HEK293 (cell line): ENCODE data around the gene FHDC1.
A peak's percentile ranks its signal among the peaks of the same experiment; 100 is the strongest.

Experiments used
- AEBP2 ChIP-seq: fragments of 450-650 bp; formaldehyde crosslinking; IDR thresholded peaks from 2 replicates; pipeline ENCODE4 v1.5.1; 2016; ENCODE audit warnings: missing biosample characterization, missing genetic modification characterization, borderline replicate concordance
- IKZF3 ChIP-seq: fragments of 450-650 bp; IDR thresholded peaks from 2 replicates; pipeline ENCODE4 v1.5.0; 2018; ENCODE audit warnings: missing biosample characterization, mild to moderate bottlenecking, missing genetic modification characterization, moderate library complexity
- KLF1 ChIP-seq: fragments of 450-650 bp; formaldehyde crosslinking; IDR thresholded peaks from 2 replicates; pipeline ENCODE4 v1.5.1; 2016; ENCODE audit warnings: missing biosample characterization, missing genetic modification characterization
- MEIS1 ChIP-seq: sonication (generic); formaldehyde crosslinking; IDR thresholded peaks from 2 replicates; pipeline ENCODE4 v1.8.1; 2022; ENCODE audit warnings: missing genetic modification reagents, mild to moderate bottlenecking, borderline replicate concordance
- SP2 ChIP-seq: fragments of 450-650 bp; formaldehyde crosslinking; IDR thresholded peaks from 2 replicates; pipeline ENCODE4 v1.5.1; 2016; ENCODE audit warnings: missing biosample characterization, missing genetic modification characterization
- SP3 ChIP-seq: fragments of 450-650 bp; formaldehyde crosslinking; IDR thresholded peaks from 2 replicates; pipeline ENCODE4 v1.5.1; 2016; ENCODE audit warnings: missing biosample characterization, missing genetic modification characterization
- YY2 ChIP-seq: fragments of 450-650 bp; formaldehyde crosslinking; IDR thresholded peaks from 2 replicates; pipeline ENCODE4 v1.5.1; 2016; ENCODE audit warnings: missing biosample characterization, missing genetic modification characterization
- ZNF10 ChIP-seq: fragments of 450-650 bp; formaldehyde crosslinking; IDR thresholded peaks from 2 replicates; pipeline ENCODE4 v1.5.1; 2017; ENCODE audit warnings: missing biosample characterization, missing genetic modification characterization
- ZNF114 ChIP-seq: fragments of 450-650 bp; formaldehyde crosslinking; IDR thresholded peaks from 2 replicates; pipeline ENCODE4 v1.5.0; 2017; ENCODE audit warnings: missing biosample characterization, missing genetic modification characterization
- ZNF138 ChIP-seq: fragments of 450-650 bp; formaldehyde crosslinking; IDR thresholded peaks from 2 replicates; pipeline ENCODE4 v1.5.1; 2016; ENCODE audit warnings: missing biosample characterization, missing genetic modification characterization, borderline replicate concordance
- ZNF140 ChIP-seq: fragments of 450-650 bp; formaldehyde crosslinking; IDR thresholded peaks from 2 replicates; pipeline ENCODE4 v1.5.1; 2016; ENCODE audit warnings: missing biosample characterization, missing genetic modification characterization
- ZNF202 ChIP-seq: fragments of 450-650 bp; formaldehyde crosslinking; IDR thresholded peaks from 2 replicates; pipeline ENCODE4 v1.5.1; 2016; ENCODE audit warnings: missing biosample characterization, missing genetic modification characterization, borderline replicate concordance
- ZNF302 ChIP-seq: fragments of 450-650 bp; formaldehyde crosslinking; IDR thresholded peaks from 2 replicates; pipeline ENCODE4 v1.5.1; 2016; ENCODE audit warnings: missing biosample characterization, missing genetic modification characterization, low read depth
- ZNF324 ChIP-seq: fragments of 450-650 bp; formaldehyde crosslinking; IDR thresholded peaks from 2 replicates; pipeline ENCODE4 v1.5.1; 2016; ENCODE audit warnings: missing biosample characterization, missing genetic modification characterization
- ZNF530 ChIP-seq: fragments of 450-650 bp; formaldehyde crosslinking; IDR thresholded peaks from 2 replicates; pipeline ENCODE4 v1.5.1; 2016; ENCODE audit warnings: low read depth, missing biosample characterization, missing genetic modification characterization
- ZNF585B ChIP-seq: fragments of 450-650 bp; formaldehyde crosslinking; IDR thresholded peaks from 2 replicates; pipeline ENCODE4 v1.5.1; 2016; ENCODE audit warnings: missing biosample characterization, missing genetic modification characterization
- ZNF677 ChIP-seq: fragments of 450-650 bp; IDR thresholded peaks from 2 replicates; pipeline ENCODE4 v1.5.0; 2018; ENCODE audit warnings: missing biosample characterization, mild to moderate bottlenecking, missing genetic modification characterization, moderate library complexity
- ZNF843 ChIP-seq: fragments of 450-650 bp; formaldehyde crosslinking; IDR thresholded peaks from 2 replicates; pipeline ENCODE4 v1.5.1; 2016; ENCODE audit warnings: missing biosample characterization, missing genetic modification characterization
- ZSCAN16 ChIP-seq: fragments of 450-650 bp; formaldehyde crosslinking; IDR thresholded peaks from 2 replicates; pipeline ENCODE4 v1.5.1; 2016; ENCODE audit warnings: missing biosample characterization, missing genetic modification characterization
- ZSCAN4 ChIP-seq: fragments of 450-650 bp; formaldehyde crosslinking; IDR thresholded peaks from 2 replicates; pipeline ENCODE4 v1.5.1; 2017; ENCODE audit warnings: missing biosample characterization, missing genetic modification characterization
- TF ChIP-seq, protein P1 (sequence below): fragments of 450-650 bp; formaldehyde crosslinking; IDR thresholded peaks from 2 replicates; pipeline ENCODE4 v1.5.1; 2016; ENCODE audit warnings: missing biosample characterization, missing genetic modification characterization, borderline replicate concordance
- TF ChIP-seq, protein P2 (sequence below): fragments of 450-650 bp; formaldehyde crosslinking; IDR thresholded peaks from 2 replicates; pipeline ENCODE4 v1.5.1; 2016; ENCODE audit warnings: missing biosample characterization, missing genetic modification characterization
- TF ChIP-seq, protein P3 (sequence below): fragments of 450-650 bp; formaldehyde crosslinking; IDR thresholded peaks from 2 replicates; pipeline ENCODE4 v1.5.1; 2016; ENCODE audit warnings: missing biosample characterization, missing genetic modification characterization
- TF ChIP-seq, protein P4 (sequence below): fragments of 450-650 bp; formaldehyde crosslinking; IDR thresholded peaks from 2 replicates; pipeline ENCODE4 v1.5.1; 2016; ENCODE audit warnings: missing biosample characterization, missing genetic modification characterization

Gene FHDC1

DNA sequence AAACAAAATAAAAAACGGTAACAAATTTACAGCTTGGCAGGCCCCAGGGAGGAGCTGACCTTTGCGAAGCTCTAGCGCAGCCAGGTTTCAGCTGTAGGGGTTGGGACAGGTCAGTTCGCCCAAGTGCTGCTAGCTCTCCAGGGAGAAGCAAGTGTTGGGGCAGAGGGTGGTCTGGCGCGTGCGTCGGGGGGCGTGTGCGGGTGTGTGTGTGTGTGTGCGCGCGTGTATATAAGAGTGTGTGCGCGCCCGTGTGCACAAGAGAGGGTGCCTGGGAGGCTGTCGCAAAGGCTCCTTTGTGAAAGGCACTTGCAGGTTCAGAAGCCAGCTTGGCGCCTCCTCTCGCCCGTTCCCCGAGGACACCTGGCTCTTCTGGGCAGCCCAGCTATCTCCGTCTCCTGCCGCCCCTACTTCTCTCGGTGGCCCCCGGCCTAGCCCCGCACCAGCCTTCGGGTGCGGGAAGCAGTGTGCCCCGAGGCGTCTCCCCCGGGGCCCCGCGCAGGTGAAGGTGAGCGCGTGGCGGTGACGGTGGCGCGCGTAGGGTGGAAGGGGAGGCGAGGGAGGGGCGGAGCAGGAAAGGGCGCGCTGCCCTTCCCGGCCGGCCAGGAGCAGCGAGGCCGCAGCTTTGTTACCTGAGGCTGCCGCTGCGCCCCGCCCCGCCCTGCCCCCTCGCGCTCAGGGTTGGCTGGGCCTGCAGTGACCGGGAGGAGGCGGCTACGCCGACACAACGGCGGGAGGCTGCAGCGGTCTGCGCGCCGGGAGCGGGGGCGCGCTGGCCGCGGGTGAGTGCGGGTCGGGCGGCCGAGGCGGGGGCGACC is at the start of gene FHDC1 (continued):
- TF ChIP-seq ZSCAN4 (peak; percentile 84), SP2 (peak; percentile 41), ZNF10 (tag by site-specific recombination) (peak; percentile 72), IKZF3 (tag by site-specific recombination) (no peak), ZNF202 (tag by site-specific recombination) (no peak), KLF1 (tag by site-specific recombination) (peak; percentile 54; the same call in 1 of the 2 replicates), ZNF140 (tag by site-specific recombination) (no peak), AEBP2 (tag by site-specific recombination) (no peak), ZNF585B (tag by site-specific recombination) (no peak), ZSCAN16 (tag by site-specific recombination) (no peak), ZNF324 (tag by site-specific recombination) (no peak), SP3 (tag by site-specific recombination) (peak; percentile 73), ZNF530 (no peak), YY2 (tag by site-specific recombination) (no peak), ZNF302 (tag by site-specific recombination) (no peak), ZNF843 (tag by site-specific recombination) (peak; percentile 19; the same call in 1 of the 2 replicates), ZNF677 (0 out of 2 replicates have a peak, but pooled peaks have one; percentile 7), ZNF114 (tag by site-specific recombination) (no peak), MEIS1 (CRISPR knock-in tag) (no peak), ZNF138 (tag by site-specific recombination) (no peak)
- TF ChIP-seq, protein P1, sequence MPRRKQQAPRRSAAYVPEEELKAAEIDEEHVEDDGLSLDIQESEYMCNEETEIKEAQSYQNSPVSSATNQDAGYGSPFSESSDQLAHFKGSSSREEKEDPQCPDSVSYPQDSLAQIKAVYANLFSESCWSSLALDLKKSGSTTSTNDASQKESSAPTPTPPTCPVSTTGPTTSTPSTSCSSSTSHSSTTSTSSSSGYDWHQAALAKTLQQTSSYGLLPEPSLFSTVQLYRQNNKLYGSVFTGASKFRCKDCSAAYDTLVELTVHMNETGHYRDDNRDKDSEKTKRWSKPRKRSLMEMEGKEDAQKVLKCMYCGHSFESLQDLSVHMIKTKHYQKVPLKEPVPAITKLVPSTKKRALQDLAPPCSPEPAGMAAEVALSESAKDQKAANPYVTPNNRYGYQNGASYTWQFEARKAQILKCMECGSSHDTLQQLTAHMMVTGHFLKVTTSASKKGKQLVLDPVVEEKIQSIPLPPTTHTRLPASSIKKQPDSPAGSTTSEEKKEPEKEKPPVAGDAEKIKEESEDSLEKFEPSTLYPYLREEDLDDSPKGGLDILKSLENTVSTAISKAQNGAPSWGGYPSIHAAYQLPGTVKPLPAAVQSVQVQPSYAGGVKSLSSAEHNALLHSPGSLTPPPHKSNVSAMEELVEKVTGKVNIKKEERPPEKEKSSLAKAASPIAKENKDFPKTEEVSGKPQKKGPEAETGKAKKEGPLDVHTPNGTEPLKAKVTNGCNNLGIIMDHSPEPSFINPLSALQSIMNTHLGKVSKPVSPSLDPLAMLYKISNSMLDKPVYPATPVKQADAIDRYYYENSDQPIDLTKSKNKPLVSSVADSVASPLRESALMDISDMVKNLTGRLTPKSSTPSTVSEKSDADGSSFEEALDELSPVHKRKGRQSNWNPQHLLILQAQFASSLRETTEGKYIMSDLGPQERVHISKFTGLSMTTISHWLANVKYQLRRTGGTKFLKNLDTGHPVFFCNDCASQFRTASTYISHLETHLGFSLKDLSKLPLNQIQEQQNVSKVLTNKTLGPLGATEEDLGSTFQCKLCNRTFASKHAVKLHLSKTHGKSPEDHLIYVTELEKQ (tag by site-specific recombination) = no peak
- TF ChIP-seq, protein P2, sequence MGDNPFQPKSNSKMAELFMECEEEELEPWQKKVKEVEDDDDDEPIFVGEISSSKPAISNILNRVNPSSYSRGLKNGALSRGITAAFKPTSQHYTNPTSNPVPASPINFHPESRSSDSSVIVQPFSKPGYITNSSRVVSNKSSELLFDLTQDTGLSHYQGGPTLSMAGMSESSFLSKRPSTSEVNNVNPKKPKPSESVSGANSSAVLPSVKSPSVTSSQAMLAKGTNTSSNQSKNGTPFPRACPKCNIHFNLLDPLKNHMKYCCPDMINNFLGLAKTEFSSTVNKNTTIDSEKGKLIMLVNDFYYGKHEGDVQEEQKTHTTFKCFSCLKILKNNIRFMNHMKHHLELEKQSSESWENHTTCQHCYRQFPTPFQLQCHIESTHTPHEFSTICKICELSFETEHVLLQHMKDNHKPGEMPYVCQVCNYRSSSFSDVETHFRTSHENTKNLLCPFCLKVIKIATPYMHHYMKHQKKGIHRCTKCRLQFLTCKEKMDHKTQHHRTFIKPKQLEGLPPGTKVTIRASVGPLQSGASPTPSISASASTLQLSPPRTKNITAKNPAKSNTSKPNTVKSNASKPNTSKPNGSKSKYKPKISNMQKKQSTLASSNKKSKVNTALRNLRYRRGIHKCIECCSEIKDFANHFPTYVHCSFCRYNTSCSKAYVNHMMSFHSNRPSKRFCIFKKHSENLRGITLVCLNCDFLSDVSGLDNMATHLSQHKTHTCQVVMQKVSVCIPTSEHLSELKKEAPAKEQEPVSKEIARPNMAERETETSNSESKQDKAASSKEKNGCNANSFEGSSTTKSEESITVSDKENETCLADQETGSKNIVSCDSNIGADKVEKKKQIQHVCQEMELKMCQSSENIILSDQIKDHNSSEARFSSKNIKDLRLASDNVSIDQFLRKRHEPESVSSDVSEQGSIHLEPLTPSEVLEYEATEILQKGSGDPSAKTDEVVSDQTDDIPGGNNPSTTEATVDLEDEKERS (tag by site-specific recombination) = no peak
- TF ChIP-seq, protein P3, sequence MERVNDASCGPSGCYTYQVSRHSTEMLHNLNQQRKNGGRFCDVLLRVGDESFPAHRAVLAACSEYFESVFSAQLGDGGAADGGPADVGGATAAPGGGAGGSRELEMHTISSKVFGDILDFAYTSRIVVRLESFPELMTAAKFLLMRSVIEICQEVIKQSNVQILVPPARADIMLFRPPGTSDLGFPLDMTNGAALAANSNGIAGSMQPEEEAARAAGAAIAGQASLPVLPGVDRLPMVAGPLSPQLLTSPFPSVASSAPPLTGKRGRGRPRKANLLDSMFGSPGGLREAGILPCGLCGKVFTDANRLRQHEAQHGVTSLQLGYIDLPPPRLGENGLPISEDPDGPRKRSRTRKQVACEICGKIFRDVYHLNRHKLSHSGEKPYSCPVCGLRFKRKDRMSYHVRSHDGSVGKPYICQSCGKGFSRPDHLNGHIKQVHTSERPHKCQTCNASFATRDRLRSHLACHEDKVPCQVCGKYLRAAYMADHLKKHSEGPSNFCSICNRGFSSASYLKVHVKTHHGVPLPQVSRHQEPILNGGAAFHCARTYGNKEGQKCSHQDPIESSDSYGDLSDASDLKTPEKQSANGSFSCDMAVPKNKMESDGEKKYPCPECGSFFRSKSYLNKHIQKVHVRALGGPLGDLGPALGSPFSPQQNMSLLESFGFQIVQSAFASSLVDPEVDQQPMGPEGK (tag by site-specific recombination) = peak; percentile 54
- TF ChIP-seq, protein P4, sequence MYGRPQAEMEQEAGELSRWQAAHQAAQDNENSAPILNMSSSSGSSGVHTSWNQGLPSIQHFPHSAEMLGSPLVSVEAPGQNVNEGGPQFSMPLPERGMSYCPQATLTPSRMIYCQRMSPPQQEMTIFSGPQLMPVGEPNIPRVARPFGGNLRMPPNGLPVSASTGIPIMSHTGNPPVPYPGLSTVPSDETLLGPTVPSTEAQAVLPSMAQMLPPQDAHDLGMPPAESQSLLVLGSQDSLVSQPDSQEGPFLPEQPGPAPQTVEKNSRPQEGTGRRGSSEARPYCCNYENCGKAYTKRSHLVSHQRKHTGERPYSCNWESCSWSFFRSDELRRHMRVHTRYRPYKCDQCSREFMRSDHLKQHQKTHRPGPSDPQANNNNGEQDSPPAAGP (tag by site-specific recombination) = peak; percentile 37; the same call in 1 of the 2 replicates
